GM06990 (cell line): Measurements from ENCODE around the gene MGAM2.

Source experiments
- DNase-seq: peaks from one replicate; pipeline ENCODE4 v3.0.0-alpha.2; 2011; ENCODE audit not compliant: insufficient read length; ENCODE audit errors: extremely low read depth
- H3K27me3 ChIP-seq: replicated peaks from 2 replicates; pipeline ENCODE4 v1.6.0; 2011; ENCODE audit warnings: low read length; ENCODE audit not compliant: control insufficient read depth, insufficient read depth
- H3K36me3 ChIP-seq: 2 replicates; pipeline ENCODE4 v1.5.1; 2011; ENCODE audit warnings: low read length; ENCODE audit not compliant: control insufficient read depth, insufficient read depth
- H3K4me3 ChIP-seq: replicated peaks from 2 replicates; pipeline ENCODE4 v1.5.1; 2011; ENCODE audit warnings: low read depth, mild to moderate bottlenecking, control low read depth, low read length
- CTCF ChIP-seq: IDR thresholded peaks from 2 replicates; pipeline ENCODE4 v1.5.1; 2011; ENCODE audit warnings: low read length, control low read depth, mild to moderate bottlenecking, inconsistent platforms; ENCODE audit not compliant: insufficient read depth, poor library complexity, severe bottlenecking

The MGAM2 gene

GRCh38 chr7:142085428-142085827 lies 26.1 kb upstream of the MGAM2 start:
- no peaks in the 10 kb centered on the region for H3K36me3 ChIP-seq
- no peak overlapping the region for H3K4me3 ChIP-seq
- H3K27me3 ChIP-seq = no peaks in the 10 kb centered on the region
- no peak for DNase-seq
- TF ChIP-seq CTCF = no peak

- no peak for DNase-seq
- no peak overlapping the region for H3K4me3 ChIP-seq
- H3K27me3 ChIP-seq = no peaks in the 10 kb centered on the region
- H3K36me3 ChIP-seq = no peaks in the 10 kb centered on the region
- TF ChIP-seq CTCF = no peak
These were observed 23.4 kb upstream of the MGAM2 start for GRCh38 chr7:142088022-142088714.

- Histone ChIP-seq H3K27me3 (no peaks in the 10 kb centered on the region), H3K36me3 (no peaks in the 10 kb centered on the region), H3K4me3 (no peak overlapping the region)
- no peak for TF ChIP-seq CTCF
- no peak for DNase-seq
These were observed 22.5 kb upstream of the MGAM2 start for GRCh38 chr7:142089035-142089434.

GRCh38 chr7:142091961-142092360 lies 19.6 kb upstream of the MGAM2 start:
- TF ChIP-seq CTCF = no peak
- Histone ChIP-seq H3K27me3 (no peaks in the 10 kb centered on the region), H3K4me3 (no peak overlapping the region), H3K36me3 (no peaks in the 10 kb centered on the region)
- DNase-seq = no peak

GRCh38 chr7:142094861-142095260 lies 16.7 kb upstream of the MGAM2 start:
- DNase-seq = no peak
- Histone ChIP-seq H3K27me3 (no peaks in the 10 kb centered on the region), H3K4me3 (no peak overlapping the region), H3K36me3 (no peaks in the 10 kb centered on the region)
- TF ChIP-seq CTCF = no peak

GRCh38 chr7:142097571-142097970 lies 13.9 kb upstream of the MGAM2 start:
- no peak for DNase-seq
- Histone ChIP-seq H3K27me3 (no peaks in the 10 kb centered on the region), H3K4me3 (no peak overlapping the region), H3K36me3 (no peaks in the 10 kb centered on the region)
- no peak for TF ChIP-seq CTCF
